GM19372 (cell line): ENCODE measurements around the gene FAM120B.

Experiments
- ATAC-seq: cut with Tn5 transposase; IDR thresholded peaks from one replicate; pipeline ENCODE4 v1.9.1; 2021; ENCODE audit warnings: mild to moderate bottlenecking, low read depth, moderate library complexity; ENCODE audit not compliant: unreplicated experiment

Gene FAM120B

DNA sequence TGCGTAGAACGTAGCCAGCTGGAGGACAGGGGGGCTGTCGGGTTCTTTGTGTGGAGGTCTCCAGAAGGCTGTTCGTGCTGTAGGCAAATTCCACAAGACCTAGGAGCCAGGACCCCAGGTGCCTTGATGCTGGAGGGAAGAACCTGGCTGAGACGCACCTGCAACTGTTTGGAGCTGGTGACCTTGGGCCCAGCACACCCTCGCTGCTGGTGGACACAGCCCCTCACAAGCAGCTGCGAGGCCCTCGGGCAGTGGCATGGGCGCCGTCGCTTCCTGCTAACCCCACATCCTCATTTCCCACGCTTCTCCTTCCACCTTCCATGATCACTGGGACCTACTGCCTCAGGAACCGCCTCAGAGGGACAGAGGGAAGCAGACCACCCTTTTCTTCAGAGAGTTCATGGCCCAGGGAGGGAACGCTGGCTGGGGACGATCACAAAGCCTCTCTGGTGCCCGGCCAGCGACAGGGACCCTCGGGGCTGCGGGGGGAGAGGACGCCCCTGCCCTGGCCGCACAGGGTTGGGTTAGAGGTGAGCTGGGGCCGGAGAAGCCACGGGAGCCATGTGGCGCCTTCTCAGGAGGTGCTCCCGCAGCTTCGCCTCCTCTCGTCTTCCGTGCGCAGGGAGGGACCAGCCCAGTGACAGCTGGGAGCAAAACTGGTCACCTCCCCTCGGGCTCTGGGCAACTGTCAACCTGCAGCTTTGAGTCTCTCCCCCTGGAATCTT lies 34.1 kb upstream of the FAM120B start:
- no peak for ATAC-seq

DNA sequence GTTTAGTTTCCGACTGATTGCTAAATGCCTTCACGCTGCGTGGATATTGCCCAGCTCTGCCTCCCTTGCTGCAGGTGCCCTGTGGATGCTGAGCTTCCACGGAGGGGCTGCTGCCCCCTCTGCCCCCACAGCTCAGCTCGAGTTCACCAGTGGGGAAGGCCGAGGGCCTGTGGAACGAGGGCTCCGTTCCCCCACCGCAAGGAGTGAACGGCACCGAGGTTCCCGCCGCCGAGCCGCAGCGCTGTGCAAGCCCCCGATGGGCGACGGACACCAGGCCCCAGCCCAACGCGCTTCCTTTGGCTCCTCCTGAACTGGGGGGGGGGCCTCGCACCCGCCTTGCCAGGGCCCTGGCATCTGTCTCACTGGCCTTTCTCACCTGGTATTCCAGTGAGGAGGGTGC lies 33.4 kb upstream of the FAM120B start:
- ATAC-seq: no peak

DNA sequence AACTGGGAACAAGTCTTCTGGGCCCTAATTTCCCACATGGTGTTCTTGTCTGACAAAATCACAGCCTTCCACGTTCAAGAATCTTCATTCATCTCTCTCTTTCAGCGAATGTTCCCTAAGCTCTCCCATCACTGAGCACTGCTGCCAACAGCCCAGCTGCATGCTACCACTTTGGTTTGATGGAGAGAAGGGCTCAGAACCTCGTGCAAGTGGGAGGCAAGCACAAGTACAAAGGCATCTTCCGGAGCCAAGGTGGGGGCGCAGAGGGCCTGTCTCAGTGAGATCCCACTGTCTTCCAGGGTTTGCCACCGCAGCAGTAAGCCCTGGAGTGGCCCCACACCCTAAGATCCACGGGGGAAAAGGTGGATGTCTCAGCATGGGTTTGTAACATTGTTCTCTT lies 32.9 kb upstream of the FAM120B start:
- no peak for ATAC-seq

DNA sequence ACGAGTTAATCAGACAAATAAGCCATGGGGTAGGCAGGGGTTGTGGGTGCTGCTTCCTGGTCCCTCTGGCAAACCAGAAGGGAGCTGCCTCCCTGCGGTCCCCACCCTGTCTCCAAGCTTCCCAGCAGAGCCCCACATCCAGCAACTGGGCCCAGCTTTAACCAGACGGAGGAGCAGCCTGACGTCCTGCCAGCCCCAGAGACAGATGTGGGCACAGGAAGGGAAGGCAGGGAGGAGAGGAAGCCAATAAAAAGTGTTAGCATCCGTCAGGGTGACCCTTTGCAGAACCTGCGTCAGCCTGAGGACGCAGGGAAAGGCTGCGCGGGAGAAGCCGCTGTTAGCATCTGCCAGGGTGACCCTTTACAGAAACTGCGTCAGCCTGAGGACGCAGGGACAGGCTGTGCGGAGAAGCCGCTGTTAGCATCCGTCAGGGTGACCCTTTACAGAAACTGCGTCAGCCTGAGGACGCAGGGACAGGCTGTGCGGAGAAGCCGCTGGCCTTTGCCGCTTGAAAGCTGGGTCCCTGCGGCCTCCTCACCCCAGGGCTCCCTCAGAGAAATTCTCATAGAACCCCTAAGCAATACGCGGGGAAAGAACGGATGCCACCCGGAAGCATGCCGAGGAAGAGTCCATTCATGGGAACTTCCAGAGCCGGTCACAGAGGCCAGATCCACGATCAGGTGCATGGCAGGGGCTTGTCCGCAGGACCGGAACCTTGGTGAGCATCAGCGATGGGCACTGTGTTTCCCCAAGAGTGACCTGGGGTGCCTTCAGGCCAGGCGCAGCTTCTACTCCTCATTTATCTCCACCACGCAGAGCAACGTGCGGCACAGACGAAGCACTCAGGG lies 31.6 kb upstream of the FAM120B start:
- ATAC-seq: no peak

DNA sequence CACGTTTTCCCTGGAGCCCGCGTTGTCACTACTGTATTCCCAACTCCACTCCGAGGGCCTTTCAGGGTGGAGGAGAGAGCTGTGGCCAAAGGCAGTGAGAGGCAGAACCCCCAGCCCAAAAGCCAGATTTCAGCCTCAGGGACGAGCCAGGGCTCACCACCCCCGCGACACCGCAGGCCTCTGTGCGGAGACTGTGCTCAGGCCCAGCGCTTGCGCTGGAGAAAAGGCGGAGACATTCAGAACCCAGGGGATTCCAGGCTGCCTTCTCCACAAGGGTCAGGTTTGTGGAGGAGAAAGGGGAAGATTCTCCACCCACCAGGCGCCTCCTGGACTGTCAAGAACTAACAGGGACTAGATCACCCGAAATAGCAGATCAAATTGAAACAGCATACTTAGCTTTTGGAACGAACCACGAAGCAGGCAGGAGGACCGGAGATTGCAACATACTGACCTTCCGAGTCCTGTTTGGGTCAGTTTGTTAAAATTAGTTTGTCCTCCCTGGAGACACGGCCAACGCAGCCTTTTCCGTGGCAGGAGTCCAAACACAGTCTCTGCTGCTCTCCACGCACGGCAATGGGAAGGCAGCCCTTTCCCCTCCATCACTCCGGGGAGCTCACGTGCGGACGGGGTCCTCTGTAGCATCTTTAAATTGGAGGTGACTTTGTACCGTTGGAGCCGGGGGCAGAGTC lies 30.0 kb upstream of the FAM120B start:
- ATAC-seq: no peak

DNA sequence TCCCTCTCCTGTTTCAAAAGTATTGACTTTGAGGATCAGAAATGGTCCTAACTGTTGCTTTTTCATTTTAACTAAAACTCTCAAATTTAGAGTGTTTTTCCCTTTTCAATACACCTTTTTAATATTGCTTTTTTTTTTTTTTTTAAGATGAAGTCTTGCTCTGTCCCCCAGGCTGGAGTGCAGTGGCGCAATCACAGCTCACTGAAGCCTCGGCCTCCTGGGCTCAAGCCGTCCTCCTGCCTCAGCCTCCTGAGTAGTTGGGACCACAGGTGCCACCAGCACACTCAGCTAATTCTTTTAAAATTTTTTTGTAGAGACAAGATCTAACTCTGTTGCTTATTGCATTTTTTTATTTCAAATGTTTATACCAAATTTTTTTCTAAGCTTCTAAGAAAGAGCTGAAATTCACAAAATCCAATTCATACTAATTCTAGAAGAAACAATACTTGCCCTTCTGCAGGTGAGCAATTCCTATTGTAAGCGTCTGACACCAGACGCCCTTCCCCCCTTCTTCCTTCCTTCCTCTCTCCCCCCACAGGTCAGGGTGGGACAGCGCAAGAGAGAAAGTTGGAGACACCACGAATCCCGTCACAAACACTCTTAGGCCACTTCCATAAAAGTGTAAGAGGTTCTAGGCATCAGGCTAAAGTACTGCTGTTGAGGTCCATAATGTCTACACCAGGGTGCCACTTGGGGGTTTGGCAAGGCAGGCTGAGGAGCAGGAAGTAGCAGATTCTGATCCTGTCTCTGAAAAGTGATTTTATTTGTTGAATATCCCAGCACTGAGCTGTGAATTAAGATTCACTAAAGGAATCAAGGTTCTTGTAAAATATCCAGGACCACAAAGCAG lies 28.4 kb upstream of the FAM120B start:
- no peak for ATAC-seq

DNA sequence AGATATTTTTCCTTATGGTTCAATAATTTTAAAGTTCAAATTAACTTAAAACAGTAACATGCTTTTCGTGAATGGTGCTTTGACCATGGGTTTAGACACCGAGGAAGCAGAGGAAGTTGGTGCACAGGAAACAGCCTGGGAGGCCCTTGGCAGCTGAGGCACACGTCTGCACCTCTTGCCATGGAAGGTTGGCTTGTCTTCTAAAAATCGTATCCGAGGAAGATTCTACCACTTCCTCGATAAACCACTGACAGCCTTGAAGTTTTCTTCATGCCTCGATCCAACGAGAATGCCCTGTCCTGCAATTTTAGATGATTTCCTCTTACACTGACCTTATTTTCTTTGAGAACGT lies 27.8 kb upstream of the FAM120B start:
- no peak for ATAC-seq

DNA sequence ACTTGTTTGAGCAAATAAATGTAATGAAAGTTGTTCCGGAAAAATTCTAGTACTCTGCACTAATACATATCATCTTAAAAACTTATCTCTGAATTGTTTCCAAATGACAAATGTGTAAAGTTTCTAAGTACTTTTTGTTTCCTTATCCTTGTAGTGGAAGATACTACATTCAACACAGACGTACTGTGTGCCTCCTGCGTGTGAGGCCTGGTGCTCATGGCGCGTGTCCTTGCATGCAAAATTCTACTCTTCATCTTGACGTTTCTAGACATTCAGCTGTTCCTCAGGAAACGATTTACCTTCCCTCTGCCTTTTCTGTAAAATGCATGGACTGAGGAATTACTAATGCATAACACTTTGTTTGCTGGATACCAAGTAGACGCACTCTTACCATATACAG lies 27.1 kb upstream of the FAM120B start:
- no peak for ATAC-seq

DNA sequence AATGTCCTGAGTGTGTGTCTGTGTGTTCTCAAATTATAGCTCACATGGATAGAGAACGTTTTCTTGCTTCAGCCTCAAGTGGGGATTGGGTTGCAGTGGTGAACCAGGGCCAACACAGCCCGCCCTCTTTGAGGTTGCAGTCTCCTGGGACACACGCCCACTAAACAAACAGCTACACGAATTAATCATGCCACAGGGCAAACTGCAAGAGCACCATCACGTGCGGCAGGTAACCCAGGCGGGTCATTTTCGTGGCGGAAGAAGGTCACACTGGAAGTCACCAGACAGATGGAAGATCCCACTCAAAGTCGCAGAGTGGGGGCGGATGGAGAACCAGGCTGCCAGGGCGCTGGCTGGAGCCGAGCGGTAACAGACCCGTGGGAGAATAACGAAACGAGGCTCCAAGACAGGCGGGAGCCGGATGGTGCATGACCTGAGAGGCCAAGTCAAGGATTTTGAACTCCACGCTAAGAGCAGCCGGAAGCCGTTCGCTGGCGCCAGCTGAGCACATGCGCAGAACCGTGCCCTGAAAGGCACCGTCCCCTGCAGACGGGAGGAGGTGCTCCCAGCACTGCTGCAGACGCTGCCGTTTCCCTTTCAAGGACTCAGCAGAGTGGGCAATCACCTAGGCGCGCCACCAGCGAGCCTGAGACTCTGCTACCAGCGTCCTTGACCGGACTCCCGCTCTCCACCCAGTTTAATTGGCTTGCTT lies 26.4 kb upstream of the FAM120B start:
- ATAC-seq: peak; percentile 96

DNA sequence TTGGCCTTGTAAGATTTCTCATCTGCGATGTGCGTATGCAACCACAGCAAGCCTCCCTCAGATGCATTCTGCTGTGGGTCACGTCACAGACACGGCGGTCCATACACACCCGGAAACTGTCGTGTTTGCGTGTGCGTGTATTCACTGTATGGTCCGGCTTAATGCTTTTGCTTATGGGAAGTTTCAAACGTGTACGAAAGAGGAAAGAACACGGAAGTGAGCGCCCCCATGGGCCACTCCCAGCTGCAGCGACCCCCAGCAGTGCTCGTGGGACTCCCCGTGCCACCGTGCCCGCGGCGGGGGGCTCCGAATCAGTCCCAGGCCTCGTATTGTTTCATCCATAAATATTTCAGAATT lies 25.9 kb upstream of the FAM120B start:
- ATAC-seq: peak; percentile 59

DNA sequence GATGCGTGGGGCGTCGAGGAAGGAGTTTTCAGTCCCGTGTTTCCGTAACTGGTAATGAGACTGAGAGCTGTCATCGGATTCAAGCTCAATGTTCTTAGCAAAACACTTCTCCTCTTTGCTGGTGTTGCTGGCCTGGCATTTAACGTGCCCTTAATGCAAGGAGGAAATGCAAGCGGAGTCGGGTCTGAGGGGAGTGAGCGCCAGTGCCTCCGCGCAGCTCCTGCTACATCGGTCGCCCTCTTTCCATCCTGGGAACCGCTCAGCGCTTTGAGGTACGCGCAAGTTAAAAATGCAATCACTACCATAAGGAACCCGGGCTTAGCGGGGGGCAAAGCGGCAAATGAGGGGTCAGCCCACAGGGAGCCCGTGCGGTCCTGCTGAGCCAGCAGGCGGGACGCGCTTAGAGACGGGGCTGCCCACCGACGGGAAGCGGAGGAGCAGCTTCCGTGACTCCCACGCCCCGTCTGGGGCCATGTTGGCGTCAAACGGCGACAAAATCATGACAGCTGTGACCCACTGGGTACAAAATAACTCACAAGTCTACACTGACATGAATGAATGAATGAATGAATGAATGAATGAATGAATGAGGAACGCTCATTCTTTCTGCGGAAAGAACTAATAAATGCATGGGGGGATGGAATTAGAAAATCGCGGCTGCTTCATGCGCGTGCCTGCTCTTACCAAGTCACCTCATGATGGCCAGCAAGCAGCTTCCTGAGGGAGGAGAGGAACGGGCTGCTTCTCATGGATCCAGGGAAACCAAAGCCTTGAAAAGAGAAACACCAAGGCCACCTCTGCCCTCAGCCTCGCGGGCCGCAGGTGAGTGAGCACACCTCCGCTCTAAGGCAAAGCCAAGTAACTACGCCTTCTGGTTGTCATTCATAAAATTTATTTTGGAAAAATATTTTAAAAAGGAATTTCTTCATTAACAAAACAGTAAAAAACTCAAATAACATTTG lies 24.9 kb upstream of the FAM120B start:
- no peak for ATAC-seq

DNA sequence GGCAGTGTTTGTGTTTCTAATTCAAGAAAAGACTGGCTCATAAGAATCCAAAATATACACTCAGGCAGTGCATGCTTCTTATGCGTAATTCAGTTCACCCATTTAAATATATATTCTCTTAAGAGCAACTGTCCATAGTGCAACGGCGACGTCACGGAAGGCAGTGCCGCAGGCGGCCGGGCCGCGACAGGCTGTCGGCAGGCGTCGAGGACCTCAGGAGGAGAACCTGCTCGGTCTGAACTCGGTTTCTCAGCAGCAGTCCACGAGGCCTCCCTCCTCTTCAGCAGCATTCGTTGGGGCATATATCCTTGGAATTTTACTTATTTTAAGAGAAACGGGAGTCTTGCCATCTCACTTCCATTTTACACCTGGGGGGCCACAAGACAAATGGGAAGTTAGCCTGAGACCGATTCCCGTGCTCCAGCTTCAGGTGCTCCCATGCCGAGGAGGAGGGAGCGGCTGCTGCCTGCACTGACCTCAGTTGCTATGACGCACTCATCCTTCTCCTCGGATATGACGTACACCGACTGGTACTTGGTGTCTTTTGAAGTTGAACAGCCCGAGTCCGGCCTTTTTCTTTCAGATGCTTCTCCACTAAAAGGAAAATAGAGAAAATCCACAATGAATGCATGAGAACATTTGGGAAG lies 23.9 kb upstream of the FAM120B start:
- no peak for ATAC-seq

DNA sequence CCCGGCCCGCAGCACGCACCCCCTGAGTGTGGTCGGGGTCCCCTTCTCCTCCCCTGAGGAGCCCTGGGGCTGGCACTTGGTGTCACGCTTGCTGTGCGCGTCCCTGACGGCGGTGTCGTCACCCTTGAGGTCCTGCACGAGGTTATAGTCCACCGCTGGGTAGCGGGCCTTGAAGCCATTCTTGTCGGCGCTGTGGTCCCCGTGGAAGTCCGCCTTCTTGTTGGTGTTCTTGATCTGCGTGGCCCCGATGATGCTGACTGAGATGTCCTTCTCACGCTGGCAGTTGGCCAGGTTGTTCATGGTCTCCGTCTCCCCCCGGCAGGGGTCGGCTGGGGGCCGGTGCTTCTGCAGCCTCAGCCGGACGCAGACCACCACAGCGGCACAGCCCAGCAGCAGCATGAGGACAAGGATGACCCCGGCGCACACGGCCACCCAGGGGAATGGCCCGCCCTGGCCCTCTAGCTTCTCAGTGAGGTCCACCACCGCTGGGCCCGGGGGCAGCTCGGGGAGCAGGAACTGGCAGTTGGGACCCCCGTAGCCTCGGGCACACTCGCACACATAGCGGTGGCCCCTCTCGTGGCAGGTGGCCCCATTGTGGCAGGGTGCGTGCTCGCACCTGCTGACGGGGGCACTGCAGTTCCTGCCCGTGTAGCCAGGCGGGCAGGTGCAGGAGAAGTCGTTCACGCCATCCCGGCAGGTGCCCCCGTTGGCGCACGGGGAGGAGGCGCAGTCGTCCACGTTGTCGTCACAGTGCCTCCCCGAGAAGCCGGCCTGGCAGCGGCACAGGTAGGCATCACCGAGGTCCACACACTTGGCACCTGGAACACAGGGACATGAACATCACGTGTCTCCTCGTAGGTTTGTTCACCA lies 23.1 kb upstream of the FAM120B start:
- no peak for ATAC-seq

DNA sequence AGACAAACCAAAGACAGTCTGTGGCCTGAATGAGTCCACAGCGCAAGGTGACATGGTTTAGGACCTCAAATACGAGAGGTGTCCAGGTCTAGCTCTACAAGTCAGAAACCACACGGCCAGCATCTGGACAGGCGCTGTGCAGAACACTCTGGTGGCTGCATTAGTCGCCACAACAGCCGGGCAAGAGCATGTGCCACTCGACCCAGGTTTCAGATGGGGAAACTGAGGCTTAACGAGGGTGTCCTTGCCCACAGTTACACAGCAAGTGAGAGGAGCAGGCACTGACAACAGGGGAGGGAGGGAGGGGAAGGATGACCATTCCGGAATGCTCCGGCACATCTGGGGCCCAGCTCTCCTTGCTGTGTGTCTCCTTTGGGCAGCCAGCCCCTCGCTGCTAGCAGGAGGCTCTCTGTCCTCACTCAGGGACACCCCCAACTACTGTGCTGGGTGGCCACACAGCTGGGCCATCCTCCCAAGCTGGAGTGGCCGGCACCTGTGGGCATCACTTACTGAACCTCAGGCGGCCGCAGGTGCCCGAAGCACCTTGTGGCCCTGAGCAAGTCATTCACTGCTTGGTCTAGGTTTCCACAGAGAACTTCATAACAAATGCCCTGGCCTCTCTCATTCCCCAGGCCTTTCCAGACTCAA lies 22.3 kb upstream of the FAM120B start:
- no peak for ATAC-seq

DNA sequence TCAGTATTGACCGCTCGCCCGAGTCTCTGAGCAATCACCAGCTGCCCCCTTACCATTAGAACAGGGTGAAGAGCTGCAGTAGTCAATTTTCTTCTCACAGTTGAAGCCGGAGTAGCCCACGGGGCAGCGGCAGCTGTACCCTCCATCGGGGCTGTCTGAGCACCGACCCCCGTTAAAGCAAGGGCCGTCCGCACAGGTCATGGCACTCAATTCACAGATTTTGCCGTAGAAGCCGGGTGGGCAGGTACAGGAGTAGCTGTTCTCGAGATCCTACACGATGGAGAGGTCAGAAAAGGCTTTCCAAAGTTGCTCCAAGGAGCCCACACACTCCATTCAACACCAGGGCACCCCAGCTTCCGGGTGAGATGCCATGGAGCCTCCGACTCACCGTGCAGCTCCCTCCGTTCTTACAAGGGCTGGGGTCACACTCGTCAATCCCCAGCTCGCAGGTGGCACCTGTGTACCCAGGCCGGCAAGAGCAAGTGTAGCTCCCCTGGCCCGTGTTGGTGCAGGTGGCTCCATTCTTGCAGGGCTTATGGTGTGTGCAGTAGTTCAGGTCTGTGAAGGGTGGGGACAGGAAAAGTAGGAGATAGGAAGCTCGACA lies 21.6 kb upstream of the FAM120B start:
- ATAC-seq: no peak

DNA sequence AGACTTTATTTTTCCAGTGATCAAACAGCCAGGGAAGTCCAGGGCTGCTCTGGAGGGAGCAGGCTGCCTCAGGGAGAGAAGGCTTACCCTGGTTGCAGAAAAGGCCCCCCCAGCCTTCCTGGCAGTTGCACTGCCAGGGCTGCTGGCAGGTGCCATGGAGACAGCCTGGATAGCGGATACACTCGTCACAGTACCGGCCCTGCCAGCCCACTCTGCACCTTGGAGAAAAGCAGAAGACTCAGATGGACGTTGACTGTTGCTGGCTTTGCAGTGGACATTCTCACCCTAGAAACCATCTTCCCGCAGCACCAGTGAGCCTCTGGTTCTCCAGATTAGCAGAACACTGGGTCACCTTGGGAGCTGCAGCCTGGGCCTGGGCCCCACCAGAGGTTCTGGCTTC lies 21.1 kb upstream of the FAM120B start:
- ATAC-seq: no peak
